ENCODE results near the gene PAQR3.
"Not testable (repeated sequence)": the region's sequence is repeated elsewhere in the genome, so short reads cannot be mapped to it uniquely, and the experiment has no call there.

The PAQR3 gene

DNA sequence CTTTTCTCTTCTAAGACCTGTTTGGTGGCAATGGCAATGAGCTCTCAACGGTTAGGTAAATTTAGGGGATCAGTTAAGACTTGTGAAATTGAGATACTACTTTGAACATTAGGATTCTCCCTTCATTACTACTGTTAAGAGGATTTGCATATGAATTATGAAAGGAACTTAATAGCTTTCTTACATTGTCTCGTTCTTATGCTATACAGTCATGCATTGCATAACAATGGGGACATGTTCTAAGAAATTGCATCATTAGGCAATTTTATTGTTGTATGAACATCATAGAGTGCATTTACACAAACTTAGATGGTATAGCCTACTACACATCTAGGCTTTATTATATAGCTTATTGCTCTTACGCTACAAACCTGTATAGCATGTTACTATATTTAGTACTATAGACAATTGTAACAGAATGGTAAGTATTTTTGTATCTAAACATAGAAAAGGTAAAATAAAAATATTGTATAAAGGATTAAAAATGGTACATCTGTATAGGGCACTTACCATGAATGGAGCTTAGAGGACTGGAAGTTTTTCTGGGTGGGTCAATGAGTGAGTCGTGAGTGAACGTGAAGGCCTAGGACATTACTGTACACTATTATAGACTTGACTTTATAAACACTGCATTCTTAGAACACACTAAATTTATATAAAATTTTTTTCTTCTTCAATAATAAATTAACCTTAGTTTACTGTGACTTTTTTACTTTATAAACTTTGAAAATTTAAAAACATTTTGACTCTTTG lies 62.5 kb downstream of the PAQR3 start:
- H3K4me1 ChIP-seq (ENCODE audit: control insufficient read depth, insufficient read depth, low read length) = no peaks in the 10 kb centered on the region
- H3K27me3 ChIP-seq (ENCODE audit: control insufficient read depth, insufficient read depth, low read length) = no peaks in the 10 kb centered on the region
- H3K36me3 ChIP-seq (ENCODE audit: control insufficient read depth, insufficient read depth, low read length) = peaks cover 18% of the 10 kb centered on the region
- no peak overlapping the region for H3K4me3 ChIP-seq (ENCODE audit: low read length)
- H3K9ac ChIP-seq (ENCODE audit: low read length) = no peak overlapping the region
- no peak overlapping the region for H3K27ac ChIP-seq (ENCODE audit: low read depth, low read length)

GRCh38 chr4:78870056-78870455 lies 69.2 kb downstream of the PAQR3 start:
- no peaks in the 10 kb centered on the region for H3K4me1 ChIP-seq (ENCODE audit: control insufficient read depth, insufficient read depth, low read length)
- H3K36me3 ChIP-seq (ENCODE audit: control insufficient read depth, insufficient read depth, low read length) = peaks cover 12% of the 10 kb centered on the region
- no peak overlapping the region for H3K4me3 ChIP-seq (ENCODE audit: low read length)

GRCh38 chr4:78868712-78869111 lies 70.5 kb downstream of the PAQR3 start:
- H3K27ac ChIP-seq (ENCODE audit: low read depth, low read length); H3K36me3 ChIP-seq (ENCODE audit: control insufficient read depth, insufficient read depth, low read length); H3K4me1 ChIP-seq (ENCODE audit: control insufficient read depth, insufficient read depth, low read length); H3K9ac ChIP-seq (ENCODE audit: low read length); H3K27me3 ChIP-seq (ENCODE audit: control insufficient read depth, insufficient read depth, low read length); H3K4me3 ChIP-seq (ENCODE audit: low read length): not testable (repeated sequence)

More at GRCh38 chr4:78870056-78870455, 69.2 kb downstream of the PAQR3 start:
- no peak overlapping the region for H3K9ac ChIP-seq (ENCODE audit: low read length)
- no peak overlapping the region for H3K27ac ChIP-seq (ENCODE audit: low read depth, low read length)
- H3K27me3 ChIP-seq (ENCODE audit: control insufficient read depth, insufficient read depth, low read length) = no peaks in the 10 kb centered on the region

DNA sequence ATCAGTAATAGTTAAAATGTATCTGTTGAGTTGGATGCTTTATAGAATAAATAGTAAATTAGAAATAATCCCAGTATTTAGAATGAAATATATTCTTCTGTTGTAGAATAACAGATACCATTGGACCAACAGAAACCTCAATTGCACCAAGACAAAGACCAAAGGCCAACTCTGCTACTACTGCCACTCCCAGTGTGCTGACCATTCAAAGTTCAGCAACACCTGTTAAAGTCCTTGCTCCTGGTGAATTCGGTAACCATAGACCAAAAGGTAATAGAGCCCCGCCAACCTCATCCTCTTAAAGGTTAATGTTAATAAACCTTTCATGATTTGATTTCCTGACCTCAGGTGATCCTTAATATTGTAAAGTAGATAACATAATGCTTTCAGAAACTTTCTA lies 73.8 kb downstream of the PAQR3 start:
- Histone ChIP-seq H3K9ac (ENCODE audit: low read length) (no peak overlapping the region), H3K36me3 (ENCODE audit: control insufficient read depth, insufficient read depth, low read length) (no peaks in the 10 kb centered on the region), H3K4me1 (ENCODE audit: control insufficient read depth, insufficient read depth, low read length) (no peaks in the 10 kb centered on the region), H3K27me3 (ENCODE audit: control insufficient read depth, insufficient read depth, low read length) (no peaks in the 10 kb centered on the region), H3K4me3 (ENCODE audit: low read length) (no peak overlapping the region), H3K27ac (ENCODE audit: low read depth, low read length) (no peak overlapping the region)

DNA sequence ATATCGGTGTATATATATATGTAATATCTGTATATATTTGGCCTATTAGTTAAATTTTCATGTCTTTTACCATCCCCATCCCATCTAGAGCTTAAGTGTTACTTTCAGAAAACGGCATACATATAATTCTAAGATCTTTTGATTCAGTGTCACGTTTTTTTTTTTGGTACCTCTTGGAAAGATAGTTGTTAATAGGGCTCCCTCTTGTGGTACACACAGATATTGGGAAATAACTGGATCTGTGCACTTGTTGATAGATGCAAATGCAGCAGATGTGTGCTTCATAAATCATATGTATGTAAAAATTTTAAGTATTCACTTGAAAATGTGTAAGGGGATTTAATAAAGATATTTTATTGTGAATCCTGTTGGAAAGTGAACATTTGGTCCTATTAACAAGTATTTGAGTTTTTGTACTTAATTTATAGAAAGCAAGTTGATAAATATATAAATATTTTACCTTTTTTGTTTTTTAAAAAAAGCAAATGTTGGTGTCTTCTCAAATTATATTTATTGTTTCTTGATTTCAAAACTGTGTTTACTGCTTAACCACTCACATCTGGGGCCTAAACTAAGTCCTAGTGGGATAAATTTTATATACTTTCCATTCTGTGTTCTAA lies 74.7 kb downstream of the PAQR3 start:
- no peaks in the 10 kb centered on the region for H3K27me3 ChIP-seq (ENCODE audit: control insufficient read depth, insufficient read depth, low read length)
- H3K9ac ChIP-seq (ENCODE audit: low read length) = no peak overlapping the region
- no peak overlapping the region for H3K27ac ChIP-seq (ENCODE audit: low read depth, low read length)
- no peak overlapping the region for H3K4me3 ChIP-seq (ENCODE audit: low read length)
- no peaks in the 10 kb centered on the region for H3K4me1 ChIP-seq (ENCODE audit: control insufficient read depth, insufficient read depth, low read length)
- H3K36me3 ChIP-seq (ENCODE audit: control insufficient read depth, insufficient read depth, low read length) = no peaks in the 10 kb centered on the region

DNA sequence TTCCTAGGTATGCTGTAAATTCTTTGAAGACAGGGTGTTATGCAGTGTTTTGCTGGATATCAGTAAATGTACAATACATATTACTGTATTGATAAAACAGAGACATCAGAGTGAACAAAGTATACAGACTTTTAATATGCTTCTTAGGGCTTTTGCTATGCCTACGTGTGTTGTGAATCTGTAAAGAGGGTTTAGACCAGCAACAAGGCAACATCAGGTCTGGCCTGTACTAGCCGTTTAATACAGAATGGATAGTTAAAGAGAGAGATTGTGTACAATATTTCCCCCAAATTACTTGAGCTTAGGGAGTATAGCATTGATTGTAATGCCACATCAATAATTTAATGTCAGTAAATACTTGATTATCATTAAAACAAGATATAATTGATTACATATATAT lies 75.2 kb downstream of the PAQR3 start:
- H3K27ac ChIP-seq (ENCODE audit: low read depth, low read length) = no peak overlapping the region
- H3K9ac ChIP-seq (ENCODE audit: low read length) = no peak overlapping the region
- no peaks in the 10 kb centered on the region for H3K27me3 ChIP-seq (ENCODE audit: control insufficient read depth, insufficient read depth, low read length)
- H3K4me3 ChIP-seq (ENCODE audit: low read length) = no peak overlapping the region
- no peaks in the 10 kb centered on the region for H3K36me3 ChIP-seq (ENCODE audit: control insufficient read depth, insufficient read depth, low read length)
- H3K4me1 ChIP-seq (ENCODE audit: control insufficient read depth, insufficient read depth, low read length) = no peaks in the 10 kb centered on the region

GRCh38 chr4:78863254-78863869 lies 75.9 kb downstream of the PAQR3 start:
- H3K27ac ChIP-seq (ENCODE audit: low read depth, low read length) = no peak overlapping the region
- no peak overlapping the region for H3K9ac ChIP-seq (ENCODE audit: low read length)
- no peaks in the 10 kb centered on the region for H3K36me3 ChIP-seq (ENCODE audit: control insufficient read depth, insufficient read depth, low read length)
- no peak overlapping the region for H3K4me3 ChIP-seq (ENCODE audit: low read length)
- no peaks in the 10 kb centered on the region for H3K4me1 ChIP-seq (ENCODE audit: control insufficient read depth, insufficient read depth, low read length)
- no peaks in the 10 kb centered on the region for H3K27me3 ChIP-seq (ENCODE audit: control insufficient read depth, insufficient read depth, low read length)

DNA sequence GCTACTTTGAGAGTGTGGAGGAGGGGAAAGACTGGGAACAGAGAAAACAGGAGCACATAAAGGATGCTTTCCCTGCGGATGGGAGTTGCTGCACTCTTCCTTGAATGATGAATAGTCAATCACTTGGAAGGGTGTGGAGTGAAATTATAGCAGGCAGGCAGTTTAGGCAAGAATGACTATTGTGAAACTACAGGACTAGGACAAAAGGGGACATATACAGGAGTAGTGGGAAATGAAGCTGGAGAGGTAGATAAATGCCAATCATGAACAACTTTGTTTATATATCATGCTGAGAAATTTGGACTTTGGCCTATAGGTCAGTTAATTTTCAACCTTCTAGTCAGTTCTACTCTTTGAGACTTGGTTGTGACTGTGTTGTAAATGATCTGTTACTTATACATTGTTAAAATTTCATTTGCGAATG lies 76.9 kb downstream of the PAQR3 start:
- Histone ChIP-seq H3K4me1 (ENCODE audit: control insufficient read depth, insufficient read depth, low read length) (no peaks in the 10 kb centered on the region), H3K36me3 (ENCODE audit: control insufficient read depth, insufficient read depth, low read length) (no peaks in the 10 kb centered on the region), H3K9ac (ENCODE audit: low read length) (no peak overlapping the region), H3K4me3 (ENCODE audit: low read length) (no peak overlapping the region), H3K27ac (ENCODE audit: low read depth, low read length) (no peak overlapping the region), H3K27me3 (ENCODE audit: control insufficient read depth, insufficient read depth, low read length) (no peaks in the 10 kb centered on the region)

Measured in rectal smooth muscle tissue (tissue), 1 donor.